WTC11 (cell line): ENCODE results near the gene HAPSTR1. TPM values are rescaled to one million over a fixed set of nuclear protein-coding genes. Genes with fewer than 3 reads are reported as not detected.

ENCODE experiments used
- ATAC-seq: fragments of 200-7000 bp; cut with Tn5 transposase; 2 replicates; pipeline ENCODE4 v1.10.0; 2021; ENCODE audit warnings: mild to moderate bottlenecking, moderate library complexity
- CTCF ChIA-PET: fragments of 300-600 bp; sonication (Branson Sonifier 250); formaldehyde crosslinking; loops from one replicate; lab custom pipeline; 2021; ENCODE audit warnings: antibody characterized with exemption; lab: Charles Lee
- POLR2A ChIA-PET: fragments of 350-600 bp; sonication (Branson Sonifier 250); formaldehyde crosslinking; loops from one replicate; lab custom pipeline; 2021; ENCODE audit warnings: antibody characterized with exemption; lab: Charles Lee
- DNase-seq: peaks from one replicate; pipeline ENCODE4 v3.0.0; 2021; ENCODE audit warnings: low spot score
- H3K27ac Mint-ChIP-seq: 2 replicates; pipeline ENCODE4 v1.8.0; 2021; ENCODE audit warnings: mixed read lengths
- H3K27me3 Mint-ChIP-seq: 2 replicates; pipeline ENCODE4 v1.8.0; 2021; ENCODE audit warnings: low read depth, mild to moderate bottlenecking, moderate library complexity, mixed read lengths
- H3K36me3 Mint-ChIP-seq: 2 replicates; pipeline ENCODE4 v1.8.0; 2021; ENCODE audit warnings: mixed read lengths
- H3K4me1 Mint-ChIP-seq: 2 replicates; pipeline ENCODE4 v1.8.0; 2022; ENCODE audit warnings: mixed read lengths
- H3K4me3 Mint-ChIP-seq: 2 replicates; pipeline ENCODE4 v1.8.0; 2021; ENCODE audit warnings: mild to moderate bottlenecking, moderate library complexity, mixed read lengths
- H3K9me3 Mint-ChIP-seq: 2 replicates; pipeline ENCODE4 v1.8.0; 2021; ENCODE audit warnings: mixed read lengths
- GABPB1 ChIP-seq: sonication (generic); formaldehyde crosslinking; IDR thresholded peaks from 2 replicates; pipeline ENCODE4 v1.8.1; 2023; ENCODE audit warnings: mild to moderate bottlenecking, missing genetic modification reagents
- IRF2 ChIP-seq: sonication (generic); formaldehyde crosslinking; IDR thresholded peaks from 2 replicates; pipeline ENCODE4 v1.8.0; 2022; ENCODE audit warnings: low read depth, missing genetic modification reagents, borderline replicate concordance
- MYBL2 ChIP-seq: sonication (generic); formaldehyde crosslinking; IDR thresholded peaks from 2 replicates; pipeline ENCODE4 v1.8.1; 2023; ENCODE audit warnings: mild to moderate bottlenecking, moderate library complexity, missing genetic modification reagents
- NFATC4 ChIP-seq: fragments of 250-450 bp; sonication (Bioruptor Pico); IDR thresholded peaks from 2 replicates; pipeline ENCODE4 v1.9.0; 2021; ENCODE audit warnings: mild to moderate bottlenecking
- RORB ChIP-seq: fragments of 250-450 bp; sonication (Bioruptor Pico); IDR thresholded peaks from 2 replicates; pipeline ENCODE4 v1.9.0; 2021; ENCODE audit warnings: mild to moderate bottlenecking
- SOX15 ChIP-seq: fragments of 250-450 bp; sonication (Bioruptor Pico); IDR thresholded peaks from 2 replicates; pipeline ENCODE4 v1.9.0; 2021; ENCODE audit warnings: mild to moderate bottlenecking
- TCF7 ChIP-seq: sonication (generic); formaldehyde crosslinking; IDR thresholded peaks from 2 replicates; pipeline ENCODE4 v1.8.0; 2022; ENCODE audit warnings: mild to moderate bottlenecking, low read depth, missing genetic modification reagents, moderate library complexity
- TEAD1 ChIP-seq: sonication (generic); formaldehyde crosslinking; IDR thresholded peaks from 2 replicates; pipeline ENCODE4 v1.8.0; 2022; ENCODE audit warnings: mild to moderate bottlenecking, missing genetic modification reagents
- TEAD4 ChIP-seq: sonication (generic); formaldehyde crosslinking; IDR thresholded peaks from 2 replicates; pipeline ENCODE4 v1.8.0; 2022; ENCODE audit warnings: mild to moderate bottlenecking, missing genetic modification reagents
- ZNF263 ChIP-seq: sonication (generic); formaldehyde crosslinking; IDR thresholded peaks from 2 replicates; pipeline ENCODE4 v1.8.1; 2022; ENCODE audit warnings: low read depth, mild to moderate bottlenecking, moderate library complexity, missing genetic modification reagents
- total RNA-seq: library from RNA; stranded (reverse); gene quantifications from 3 replicates; pipeline ENCODE4 v1.2.3, GENCODE V29; 2021
- TF ChIP-seq, protein P1 (sequence below): sonication (generic); formaldehyde crosslinking; IDR thresholded peaks from 2 replicates; pipeline ENCODE4 v1.8.0; 2022; ENCODE audit warnings: mild to moderate bottlenecking, missing genetic modification reagents
- TF ChIP-seq, protein P2 (sequence below): sonication (generic); formaldehyde crosslinking; IDR thresholded peaks from 2 replicates; pipeline ENCODE4 v1.8.1; 2022; ENCODE audit warnings: low read depth, missing genetic modification reagents, borderline replicate concordance
- TF ChIP-seq, protein P3 (sequence below): sonication (generic); formaldehyde crosslinking; conservative IDR thresholded peaks from 2 replicates; pipeline ENCODE4 v1.8.1; 2022; ENCODE audit warnings: mild to moderate bottlenecking, missing genetic modification reagents
- TF ChIP-seq, protein P4 (sequence below): sonication (generic); formaldehyde crosslinking; IDR thresholded peaks from 2 replicates; pipeline ENCODE4 v1.8.1; 2022; ENCODE audit warnings: mild to moderate bottlenecking, moderate library complexity, missing genetic modification reagents
- TF ChIP-seq, protein P5 (sequence below): sonication (generic); formaldehyde crosslinking; IDR thresholded peaks from 2 replicates; pipeline ENCODE4 v1.8.0; 2023; ENCODE audit warnings: mild to moderate bottlenecking, missing genetic modification reagents
- TF ChIP-seq, protein P6 (sequence below): fragments of 250-450 bp; sonication (Bioruptor Pico); IDR thresholded peaks from 2 replicates; pipeline ENCODE4 v1.9.0; 2021; ENCODE audit warnings: mild to moderate bottlenecking
- TF ChIP-seq, protein P7 (sequence below): sonication (generic); formaldehyde crosslinking; IDR thresholded peaks from 2 replicates; pipeline ENCODE4 v1.8.1; 2022; ENCODE audit warnings: missing genetic modification reagents, borderline replicate concordance
- TF ChIP-seq, protein P8 (sequence below): sonication (generic); formaldehyde crosslinking; IDR thresholded peaks from 2 replicates; pipeline ENCODE4 v1.8.0; 2022; ENCODE audit warnings: mild to moderate bottlenecking, missing genetic modification reagents

HAPSTR1 gene
- total RNA-seq, 1 experiment from 2014 or later, result 54.3 TPM

DNA sequence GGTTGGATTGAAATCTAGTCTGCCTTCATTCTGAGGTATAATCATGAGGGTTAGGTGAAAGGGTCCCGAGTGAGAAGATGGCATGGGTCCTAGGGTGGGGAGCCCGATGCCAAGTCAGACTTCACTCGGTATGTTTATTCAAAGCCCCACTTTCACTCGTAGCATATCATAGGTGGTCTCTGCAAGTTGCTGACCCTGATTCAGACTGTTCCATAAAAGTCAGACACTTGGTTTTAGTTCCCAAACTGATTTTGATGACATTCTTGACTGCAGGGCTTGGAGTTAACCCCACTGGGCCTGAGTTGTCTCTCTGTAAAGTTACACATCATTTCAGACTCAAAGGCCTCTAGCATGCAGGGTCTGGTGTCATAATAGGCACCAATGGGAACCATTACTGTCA lies 17.8 kb downstream of the HAPSTR1 start (continued):
- TF ChIP-seq, protein P1, sequence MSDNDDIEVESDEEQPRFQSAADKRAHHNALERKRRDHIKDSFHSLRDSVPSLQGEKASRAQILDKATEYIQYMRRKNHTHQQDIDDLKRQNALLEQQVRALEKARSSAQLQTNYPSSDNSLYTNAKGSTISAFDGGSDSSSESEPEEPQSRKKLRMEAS, result no peak
- no peak for TF ChIP-seq MYBL2 (CRISPR knock-in tag)
- TF ChIP-seq, all 79 proteins: peak for 0

DNA sequence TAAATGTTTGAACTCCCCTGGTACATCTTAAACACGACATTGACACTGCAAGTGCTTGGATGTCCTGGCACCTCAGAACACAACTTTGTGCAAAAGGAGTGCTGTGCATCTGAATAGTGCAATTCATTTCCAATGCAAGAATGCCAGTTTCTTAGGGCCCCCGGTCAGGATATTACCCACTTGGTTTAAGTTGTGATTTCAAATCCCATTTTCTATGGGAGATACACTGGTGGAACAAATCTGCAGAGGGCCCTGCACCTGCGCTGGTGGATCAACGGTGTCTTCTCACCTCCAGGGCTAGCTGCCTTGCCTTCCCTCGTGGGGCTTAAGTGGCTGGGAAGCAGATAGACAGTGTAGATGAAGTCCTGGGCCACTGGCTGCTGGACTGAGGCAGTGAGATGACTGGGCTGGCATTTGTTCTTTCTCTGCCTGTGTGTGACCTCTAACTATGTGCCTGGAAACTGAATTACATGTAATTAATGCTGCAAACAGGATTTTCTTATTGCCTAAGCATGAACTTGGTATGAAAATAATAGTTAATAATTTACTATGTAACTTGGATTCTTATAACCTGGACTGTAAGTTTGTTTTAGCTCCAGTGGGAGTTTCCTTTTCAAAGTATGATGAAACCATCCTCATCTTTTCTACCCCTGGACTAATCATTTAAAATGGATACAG lies 20.9 kb downstream of the HAPSTR1 start:
- Mint-ChIP-seq H3K4me1 (peaks cover 75% of the 10 kb centered on the region), H3K36me3 (peaks cover 39% of the 10 kb centered on the region), H3K27ac (no peak overlapping the region), H3K27me3 (no peaks in the 10 kb centered on the region), H3K9me3 (no peaks in the 10 kb centered on the region), H3K4me3 (no peak overlapping the region)
- TF ChIP-seq IRF2 (CRISPR knock-in tag) (no peak), RORB (CRISPR knock-in tag) (no peak), TEAD4 (CRISPR knock-in tag) (no peak), SOX15 (CRISPR knock-in tag) (no peak), GABPB1 (CRISPR knock-in tag) (peak; percentile 75), NFATC4 (CRISPR knock-in tag) (no peak)
- TF ChIP-seq, protein P2, sequence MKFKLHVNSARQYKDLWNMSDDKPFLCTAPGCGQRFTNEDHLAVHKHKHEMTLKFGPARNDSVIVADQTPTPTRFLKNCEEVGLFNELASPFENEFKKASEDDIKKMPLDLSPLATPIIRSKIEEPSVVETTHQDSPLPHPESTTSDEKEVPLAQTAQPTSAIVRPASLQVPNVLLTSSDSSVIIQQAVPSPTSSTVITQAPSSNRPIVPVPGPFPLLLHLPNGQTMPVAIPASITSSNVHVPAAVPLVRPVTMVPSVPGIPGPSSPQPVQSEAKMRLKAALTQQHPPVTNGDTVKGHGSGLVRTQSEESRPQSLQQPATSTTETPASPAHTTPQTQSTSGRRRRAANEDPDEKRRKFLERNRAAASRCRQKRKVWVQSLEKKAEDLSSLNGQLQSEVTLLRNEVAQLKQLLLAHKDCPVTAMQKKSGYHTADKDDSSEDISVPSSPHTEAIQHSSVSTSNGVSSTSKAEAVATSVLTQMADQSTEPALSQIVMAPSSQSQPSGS, result no peak
- TF ChIP-seq, protein P3, sequence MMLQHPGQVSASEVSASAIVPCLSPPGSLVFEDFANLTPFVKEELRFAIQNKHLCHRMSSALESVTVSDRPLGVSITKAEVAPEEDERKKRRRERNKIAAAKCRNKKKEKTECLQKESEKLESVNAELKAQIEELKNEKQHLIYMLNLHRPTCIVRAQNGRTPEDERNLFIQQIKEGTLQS (CRISPR knock-in tag), result no peak
- TF ChIP-seq, protein P4, sequence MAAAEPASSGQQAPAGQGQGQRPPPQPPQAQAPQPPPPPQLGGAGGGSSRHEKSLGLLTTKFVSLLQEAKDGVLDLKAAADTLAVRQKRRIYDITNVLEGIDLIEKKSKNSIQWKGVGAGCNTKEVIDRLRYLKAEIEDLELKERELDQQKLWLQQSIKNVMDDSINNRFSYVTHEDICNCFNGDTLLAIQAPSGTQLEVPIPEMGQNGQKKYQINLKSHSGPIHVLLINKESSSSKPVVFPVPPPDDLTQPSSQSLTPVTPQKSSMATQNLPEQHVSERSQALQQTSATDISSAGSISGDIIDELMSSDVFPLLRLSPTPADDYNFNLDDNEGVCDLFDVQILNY (CRISPR knock-in tag), result no peak
- TF ChIP-seq, protein P5, sequence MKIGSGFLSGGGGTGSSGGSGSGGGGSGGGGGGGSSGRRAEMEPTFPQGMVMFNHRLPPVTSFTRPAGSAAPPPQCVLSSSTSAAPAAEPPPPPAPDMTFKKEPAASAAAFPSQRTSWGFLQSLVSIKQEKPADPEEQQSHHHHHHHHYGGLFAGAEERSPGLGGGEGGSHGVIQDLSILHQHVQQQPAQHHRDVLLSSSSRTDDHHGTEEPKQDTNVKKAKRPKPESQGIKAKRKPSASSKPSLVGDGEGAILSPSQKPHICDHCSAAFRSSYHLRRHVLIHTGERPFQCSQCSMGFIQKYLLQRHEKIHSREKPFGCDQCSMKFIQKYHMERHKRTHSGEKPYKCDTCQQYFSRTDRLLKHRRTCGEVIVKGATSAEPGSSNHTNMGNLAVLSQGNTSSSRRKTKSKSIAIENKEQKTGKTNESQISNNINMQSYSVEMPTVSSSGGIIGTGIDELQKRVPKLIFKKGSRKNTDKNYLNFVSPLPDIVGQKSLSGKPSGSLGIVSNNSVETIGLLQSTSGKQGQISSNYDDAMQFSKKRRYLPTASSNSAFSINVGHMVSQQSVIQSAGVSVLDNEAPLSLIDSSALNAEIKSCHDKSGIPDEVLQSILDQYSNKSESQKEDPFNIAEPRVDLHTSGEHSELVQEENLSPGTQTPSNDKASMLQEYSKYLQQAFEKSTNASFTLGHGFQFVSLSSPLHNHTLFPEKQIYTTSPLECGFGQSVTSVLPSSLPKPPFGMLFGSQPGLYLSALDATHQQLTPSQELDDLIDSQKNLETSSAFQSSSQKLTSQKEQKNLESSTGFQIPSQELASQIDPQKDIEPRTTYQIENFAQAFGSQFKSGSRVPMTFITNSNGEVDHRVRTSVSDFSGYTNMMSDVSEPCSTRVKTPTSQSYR (CRISPR knock-in tag), result no peak
- TF ChIP-seq, protein P6, sequence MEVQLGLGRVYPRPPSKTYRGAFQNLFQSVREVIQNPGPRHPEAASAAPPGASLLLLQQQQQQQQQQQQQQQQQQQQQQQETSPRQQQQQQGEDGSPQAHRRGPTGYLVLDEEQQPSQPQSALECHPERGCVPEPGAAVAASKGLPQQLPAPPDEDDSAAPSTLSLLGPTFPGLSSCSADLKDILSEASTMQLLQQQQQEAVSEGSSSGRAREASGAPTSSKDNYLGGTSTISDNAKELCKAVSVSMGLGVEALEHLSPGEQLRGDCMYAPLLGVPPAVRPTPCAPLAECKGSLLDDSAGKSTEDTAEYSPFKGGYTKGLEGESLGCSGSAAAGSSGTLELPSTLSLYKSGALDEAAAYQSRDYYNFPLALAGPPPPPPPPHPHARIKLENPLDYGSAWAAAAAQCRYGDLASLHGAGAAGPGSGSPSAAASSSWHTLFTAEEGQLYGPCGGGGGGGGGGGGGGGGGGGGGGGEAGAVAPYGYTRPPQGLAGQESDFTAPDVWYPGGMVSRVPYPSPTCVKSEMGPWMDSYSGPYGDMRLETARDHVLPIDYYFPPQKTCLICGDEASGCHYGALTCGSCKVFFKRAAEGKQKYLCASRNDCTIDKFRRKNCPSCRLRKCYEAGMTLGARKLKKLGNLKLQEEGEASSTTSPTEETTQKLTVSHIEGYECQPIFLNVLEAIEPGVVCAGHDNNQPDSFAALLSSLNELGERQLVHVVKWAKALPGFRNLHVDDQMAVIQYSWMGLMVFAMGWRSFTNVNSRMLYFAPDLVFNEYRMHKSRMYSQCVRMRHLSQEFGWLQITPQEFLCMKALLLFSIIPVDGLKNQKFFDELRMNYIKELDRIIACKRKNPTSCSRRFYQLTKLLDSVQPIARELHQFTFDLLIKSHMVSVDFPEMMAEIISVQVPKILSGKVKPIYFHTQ, result 0 out of 2 replicates have a peak, but pooled peaks have one; percentile 36
- DNase-seq (no peak), ATAC-seq (no peak)
- ChIA-PET POLR2A (no interaction called here), CTCF (interaction anchor here (0.9 kb wide), 1 partner anchor 79 kb away, joined by 3 read pairs; no protein-coding TSS in a partner anchor)

DNA sequence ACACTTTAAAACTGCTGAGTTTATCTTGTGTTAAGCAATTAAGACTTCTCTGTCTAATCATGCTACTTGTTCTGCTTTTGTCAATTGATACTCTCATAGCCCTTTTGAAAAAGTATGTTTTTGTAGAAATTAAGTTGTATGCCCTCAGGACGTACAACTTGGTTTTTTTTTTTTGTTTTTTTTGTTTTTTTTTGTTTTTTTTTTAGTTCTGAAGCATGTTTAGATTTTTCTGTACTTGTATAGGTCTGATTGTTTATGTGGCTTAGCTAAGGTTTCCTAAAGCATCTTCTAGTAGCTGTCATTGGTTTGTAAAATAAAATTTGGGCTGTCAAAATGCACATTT lies 21.4 kb downstream of the HAPSTR1 start:
- Mint-ChIP-seq H3K27me3 (no peaks in the 10 kb centered on the region), H3K9me3 (no peaks in the 10 kb centered on the region), H3K4me1 (peaks cover 70% of the 10 kb centered on the region), H3K4me3 (no peak overlapping the region), H3K27ac (0 out of 2 replicates have a peak overlapping the region, but pooled peaks have one; percentile 47), H3K36me3 (peaks cover 39% of the 10 kb centered on the region)
- ChIA-PET CTCF (interaction anchor here (0.9 kb wide), 1 partner anchor 79 kb away, joined by 3 read pairs; no protein-coding TSS in a partner anchor), POLR2A (no interaction called here)
- DNase-seq (no peak), ATAC-seq (no peak)
- TF ChIP-seq, protein P4 (CRISPR knock-in tag), result no peak
- TF ChIP-seq TEAD1 (CRISPR knock-in tag) (no peak), ZNF263 (CRISPR knock-in tag) (no peak), TCF7 (CRISPR knock-in tag) (no peak)
- TF ChIP-seq, protein P7, sequence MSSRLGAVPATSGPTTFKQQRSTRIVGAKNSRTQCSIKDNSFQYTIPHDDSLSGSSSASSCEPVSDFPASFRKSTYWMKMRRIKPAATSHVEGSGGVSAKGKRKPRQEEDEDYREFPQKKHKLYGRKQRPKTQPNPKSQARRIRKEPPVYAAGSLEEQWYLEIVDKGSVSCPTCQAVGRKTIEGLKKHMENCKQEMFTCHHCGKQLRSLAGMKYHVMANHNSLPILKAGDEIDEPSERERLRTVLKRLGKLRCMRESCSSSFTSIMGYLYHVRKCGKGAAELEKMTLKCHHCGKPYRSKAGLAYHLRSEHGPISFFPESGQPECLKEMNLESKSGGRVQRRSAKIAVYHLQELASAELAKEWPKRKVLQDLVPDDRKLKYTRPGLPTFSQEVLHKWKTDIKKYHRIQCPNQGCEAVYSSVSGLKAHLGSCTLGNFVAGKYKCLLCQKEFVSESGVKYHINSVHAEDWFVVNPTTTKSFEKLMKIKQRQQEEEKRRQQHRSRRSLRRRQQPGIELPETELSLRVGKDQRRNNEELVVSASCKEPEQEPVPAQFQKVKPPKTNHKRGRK (CRISPR knock-in tag), result no peak
- TF ChIP-seq, protein P8, sequence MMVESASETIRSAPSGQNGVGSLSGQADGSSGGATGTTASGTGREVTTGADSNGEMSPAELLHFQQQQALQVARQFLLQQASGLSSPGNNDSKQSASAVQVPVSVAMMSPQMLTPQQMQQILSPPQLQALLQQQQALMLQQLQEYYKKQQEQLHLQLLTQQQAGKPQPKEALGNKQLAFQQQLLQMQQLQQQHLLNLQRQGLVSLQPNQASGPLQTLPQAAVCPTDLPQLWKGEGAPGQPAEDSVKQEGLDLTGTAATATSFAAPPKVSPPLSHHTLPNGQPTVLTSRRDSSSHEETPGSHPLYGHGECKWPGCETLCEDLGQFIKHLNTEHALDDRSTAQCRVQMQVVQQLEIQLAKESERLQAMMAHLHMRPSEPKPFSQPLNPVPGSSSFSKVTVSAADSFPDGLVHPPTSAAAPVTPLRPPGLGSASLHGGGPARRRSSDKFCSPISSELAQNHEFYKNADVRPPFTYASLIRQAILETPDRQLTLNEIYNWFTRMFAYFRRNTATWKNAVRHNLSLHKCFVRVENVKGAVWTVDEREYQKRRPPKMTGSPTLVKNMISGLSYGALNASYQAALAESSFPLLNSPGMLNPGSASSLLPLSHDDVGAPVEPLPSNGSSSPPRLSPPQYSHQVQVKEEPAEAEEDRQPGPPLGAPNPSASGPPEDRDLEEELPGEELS, result no peak
